Measurements from ENCODE around the gene RAB1A. TPM values are rescaled to one million over a fixed set of nuclear protein-coding genes. Genes with fewer than 3 reads are reported as not detected.
A peak's percentile ranks its signal among the peaks of the same experiment; 100 is the strongest.

The RAB1A gene
- total and polyA plus RNA-seq, 9 of the 15 experiments (the other 6 are each of a cell fraction or from before 2014, with no cell fraction given), result 43.8 to 163 (median 67.7) TPM

- TF ChIP-seq MGA (IDR thresholded peaks at IDR 0.05) (no peak), FOXJ3 (CRISPR knock-in tag; IDR thresholded peaks at IDR 0.05) (no peak), KAT7 (CRISPR knock-in tag; IDR thresholded peaks at IDR 0.05; ENCODE audit: borderline replicate concordance) (no peak), SRSF9 (IDR thresholded peaks at IDR 0.05; ENCODE audit: borderline replicate concordance, low read depth, low read length) (no peak), SMARCB1 (IDR thresholded peaks at IDR 0.05; ENCODE audit: insufficient read length, low read depth) (no peak), NR4A1 (CRISPR knock-in tag; IDR thresholded peaks at IDR 0.05) (no peak), NR4A1 (tag; IDR thresholded peaks at IDR 0.05) (no peak), HCFC1 (IDR thresholded peaks at IDR 0.05; ENCODE audit: low read depth, low read length) (no peak), ZNF140 (CRISPR knock-in tag; IDR thresholded peaks at IDR 0.05) (no peak), ZBTB17 (CRISPR knock-in tag; IDR thresholded peaks at IDR 0.05) (0 out of 2 replicates have a peak, but pooled peaks have one; percentile 51), ARNT (IDR thresholded peaks at IDR 0.05) (no peak), ZFP36 (IDR thresholded peaks at IDR 0.05; ENCODE audit: low read depth, low read length, partially characterized antibody) (no peak), ZNF707 (CRISPR knock-in tag; conservative IDR thresholded peaks at IDR 0.05) (no peak), ZNF224 (CRISPR knock-in tag; IDR thresholded peaks at IDR 0.05) (no peak), KHSRP (IDR thresholded peaks at IDR 0.05) (no peak), RBM39 (optimal IDR thresholded peaks at IDR 0.05; ENCODE audit: low read depth, low read length) (no peak), PRPF4 (IDR thresholded peaks at IDR 0.05; ENCODE audit: insufficient read depth, low read depth, low read length, poor library complexity, severe bottlenecking) (no peak), CC2D1A (IDR thresholded peaks at IDR 0.05) (no peak), SREBF1 (IDR thresholded peaks at IDR 0.05; ENCODE audit: borderline replicate concordance, low read depth, low read length) (no peak), PHF8 (IDR thresholded peaks at IDR 0.05; ENCODE audit: borderline replicate concordance, low read length) (peak; percentile 41), KDM1A (IDR thresholded peaks at IDR 0.05) (peak; percentile 10 to 25; a peak in 1 of 4 replicates)
Observed at GRCh38 chr2:65130664-65131175, 814 bp upstream of the RAB1A start (continued).

All from K562 (cell line).